CD4-positive, alpha-beta T cell treated with Interleukin-21 for 1 hour (primary cell): ENCODE results near the gene MACROH2A1.
"Not testable (repeated sequence)": the region's sequence is repeated elsewhere in the genome, so short reads cannot be mapped to it uniquely, and the experiment has no call there.

Experiments used
- DNase-seq: peaks from one replicate; pipeline ENCODE4 v3.0.0-alpha.2; 2020

Gene MACROH2A1

GRCh38 chr5:135376961-135377624 lies 21.9 kb downstream of the MACROH2A1 start:
- DNase-seq = no peak

- no peak for DNase-seq
Measured at GRCh38 chr5:135375040-135375793, 23.8 kb downstream of the MACROH2A1 start.

GRCh38 chr5:135373736-135374515 lies 25.1 kb downstream of the MACROH2A1 start:
- DNase-seq = no peak

- no peak for DNase-seq
Measured at GRCh38 chr5:135372654-135373381, 26.2 kb downstream of the MACROH2A1 start.

GRCh38 chr5:135371622-135372232 lies 27.3 kb downstream of the MACROH2A1 start:
- no peak for DNase-seq

GRCh38 chr5:135369952-135370351 lies 29.1 kb downstream of the MACROH2A1 start:
- DNase-seq = no peak

- no peak for DNase-seq
Measured at GRCh38 chr5:135367554-135367953, 31.5 kb downstream of the MACROH2A1 start.

GRCh38 chr5:135367076-135367475 lies 32.0 kb downstream of the MACROH2A1 start:
- DNase-seq = no peak

- no peak for DNase-seq
Measured at GRCh38 chr5:135365281-135365680, 33.8 kb downstream of the MACROH2A1 start.

- DNase-seq = no peak
Measured at GRCh38 chr5:135364421-135365262, 34.4 kb downstream of the MACROH2A1 start.

- DNase-seq = not testable (repeated sequence)
Measured at GRCh38 chr5:135363342-135363741, 35.7 kb downstream of the MACROH2A1 start.

- no peak for DNase-seq
Measured at GRCh38 chr5:135362102-135362501, 36.9 kb downstream of the MACROH2A1 start.

GRCh38 chr5:135360278-135361274 lies 38.5 kb downstream of the MACROH2A1 start:
- no peak for DNase-seq

- no peak for DNase-seq
Measured at GRCh38 chr5:135359374-135360165, 39.5 kb downstream of the MACROH2A1 start.

- no peak for DNase-seq
Measured at GRCh38 chr5:135357685-135358084, 41.3 kb downstream of the MACROH2A1 start.

GRCh38 chr5:135356522-135357318 lies 42.3 kb downstream of the MACROH2A1 start:
- no peak for DNase-seq

GRCh38 chr5:135355169-135355568 lies 43.9 kb downstream of the MACROH2A1 start:
- DNase-seq = no peak

GRCh38 chr5:135353952-135354721 lies 44.9 kb downstream of the MACROH2A1 start:
- DNase-seq = no peak
